ENCODE data around the gene CAD. TPM values are rescaled to one million over a fixed set of nuclear protein-coding genes. Genes with fewer than 3 reads are reported as not detected.

The CAD gene
- total RNA-seq, 1 donor from 2014 or later = 82.5 TPM

DNA sequence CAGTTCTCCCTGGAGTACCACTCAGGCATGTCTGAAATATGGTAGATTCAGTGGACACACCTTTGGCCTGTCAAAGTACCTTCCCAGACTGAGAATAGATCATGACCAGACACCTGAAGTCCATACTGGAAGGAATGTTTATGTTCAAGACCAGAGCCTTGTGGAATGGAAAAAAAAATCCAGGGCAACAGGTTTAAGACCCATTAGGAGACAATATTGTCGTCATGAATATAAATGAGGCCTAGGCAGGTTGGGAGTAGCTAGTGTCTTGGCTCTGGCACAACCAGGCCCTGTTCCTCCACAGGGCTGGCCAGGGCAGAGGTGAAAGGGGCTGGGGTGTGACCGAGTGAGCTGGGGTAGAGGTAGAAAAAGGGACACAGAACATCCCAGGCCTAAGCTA is 18.5 kb upstream of the CAD start:
- H3K36me3 Mint-ChIP-seq = peaks cover 12% of the 10 kb centered on the region
- H3K4me3 Mint-ChIP-seq = no peak overlapping the region
- DNase-seq (ENCODE audit: low spot score in 2 of 2, unreplicated experiment in 2 of 2) = no peak
- TF ChIP-seq, protein P1, sequence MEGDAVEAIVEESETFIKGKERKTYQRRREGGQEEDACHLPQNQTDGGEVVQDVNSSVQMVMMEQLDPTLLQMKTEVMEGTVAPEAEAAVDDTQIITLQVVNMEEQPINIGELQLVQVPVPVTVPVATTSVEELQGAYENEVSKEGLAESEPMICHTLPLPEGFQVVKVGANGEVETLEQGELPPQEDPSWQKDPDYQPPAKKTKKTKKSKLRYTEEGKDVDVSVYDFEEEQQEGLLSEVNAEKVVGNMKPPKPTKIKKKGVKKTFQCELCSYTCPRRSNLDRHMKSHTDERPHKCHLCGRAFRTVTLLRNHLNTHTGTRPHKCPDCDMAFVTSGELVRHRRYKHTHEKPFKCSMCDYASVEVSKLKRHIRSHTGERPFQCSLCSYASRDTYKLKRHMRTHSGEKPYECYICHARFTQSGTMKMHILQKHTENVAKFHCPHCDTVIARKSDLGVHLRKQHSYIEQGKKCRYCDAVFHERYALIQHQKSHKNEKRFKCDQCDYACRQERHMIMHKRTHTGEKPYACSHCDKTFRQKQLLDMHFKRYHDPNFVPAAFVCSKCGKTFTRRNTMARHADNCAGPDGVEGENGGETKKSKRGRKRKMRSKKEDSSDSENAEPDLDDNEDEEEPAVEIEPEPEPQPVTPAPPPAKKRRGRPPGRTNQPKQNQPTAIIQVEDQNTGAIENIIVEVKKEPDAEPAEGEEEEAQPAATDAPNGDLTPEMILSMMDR (IDR thresholded peaks at IDR 0.05; ENCODE audit: unreplicated experiment) = no peak
- peak overlapping the region; percentile 44 for H3K27ac Mint-ChIP-seq
- H3K4me1 Mint-ChIP-seq = no peaks in the 10 kb centered on the region
- H3K27me3 Mint-ChIP-seq (ENCODE audit: low read depth) = no peaks in the 10 kb centered on the region
- no peaks in the 10 kb centered on the region for H3K9me3 Mint-ChIP-seq

- TF ChIP-seq, protein P1 (IDR thresholded peaks at IDR 0.05; ENCODE audit: unreplicated experiment) = no peak
- no peak overlapping the region for H3K27ac Mint-ChIP-seq
- no peak for DNase-seq (ENCODE audit: low spot score in 2 of 2, unreplicated experiment in 2 of 2)
- H3K36me3 Mint-ChIP-seq = peaks cover 14% of the 10 kb centered on the region
- H3K9me3 Mint-ChIP-seq = no peaks in the 10 kb centered on the region
- H3K4me3 Mint-ChIP-seq = no peak overlapping the region
- no peaks in the 10 kb centered on the region for H3K27me3 Mint-ChIP-seq (ENCODE audit: low read depth)
- H3K4me1 Mint-ChIP-seq = no peaks in the 10 kb centered on the region
Observed at GRCh38 chr2:27199241-27199640, 17.9 kb upstream of the CAD start.

GRCh38 chr2:27201675-27202074 is 15.5 kb upstream of the CAD start:
- no peak overlapping the region for H3K27ac Mint-ChIP-seq
- H3K4me3 Mint-ChIP-seq = no peak overlapping the region
- no peaks in the 10 kb centered on the region for H3K4me1 Mint-ChIP-seq
- no peak for DNase-seq (ENCODE audit: low spot score in 2 of 2, unreplicated experiment in 2 of 2)
- no peaks in the 10 kb centered on the region for H3K9me3 Mint-ChIP-seq
- TF ChIP-seq, protein P1 (IDR thresholded peaks at IDR 0.05; ENCODE audit: unreplicated experiment) = no peak
- no peaks in the 10 kb centered on the region for H3K27me3 Mint-ChIP-seq (ENCODE audit: low read depth)
- H3K36me3 Mint-ChIP-seq = peaks cover 25% of the 10 kb centered on the region

DNA sequence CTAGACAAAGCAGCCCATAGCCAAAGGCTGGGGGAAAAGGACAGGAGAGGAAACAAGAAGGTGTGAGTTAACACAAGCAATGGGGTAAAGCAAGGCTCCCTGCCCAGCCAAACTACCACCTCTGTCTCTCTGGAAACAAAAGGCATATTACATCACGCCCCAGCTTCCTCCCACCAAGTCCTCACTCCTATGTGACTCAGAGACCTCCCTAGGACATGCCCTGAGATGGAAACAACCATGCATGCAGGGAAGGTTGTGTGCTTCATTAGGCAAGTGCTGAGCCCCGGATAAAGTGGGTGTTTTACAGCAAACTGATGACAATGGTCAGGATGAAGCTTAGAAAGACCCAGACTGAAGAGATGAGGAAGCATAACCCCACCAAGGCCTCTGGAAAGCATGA is 14.3 kb upstream of the CAD start:
- H3K4me1 Mint-ChIP-seq = no peaks in the 10 kb centered on the region
- no peak for DNase-seq (ENCODE audit: low spot score in 2 of 2, unreplicated experiment in 2 of 2)
- no peak overlapping the region for H3K27ac Mint-ChIP-seq
- H3K27me3 Mint-ChIP-seq (ENCODE audit: low read depth) = no peaks in the 10 kb centered on the region
- no peaks in the 10 kb centered on the region for H3K9me3 Mint-ChIP-seq
- TF ChIP-seq, protein P1 (IDR thresholded peaks at IDR 0.05; ENCODE audit: unreplicated experiment) = no peak
- H3K4me3 Mint-ChIP-seq = no peak overlapping the region
- H3K36me3 Mint-ChIP-seq = peaks cover 31% of the 10 kb centered on the region

GRCh38 chr2:27203741-27204140 is 13.4 kb upstream of the CAD start:
- no peak overlapping the region for H3K4me3 Mint-ChIP-seq
- H3K36me3 Mint-ChIP-seq = peaks cover 31% of the 10 kb centered on the region

More at GRCh38 chr2:27203741-27204140, 13.4 kb upstream of the CAD start:
- Mint-ChIP-seq H3K27me3 (ENCODE audit: low read depth) (no peaks in the 10 kb centered on the region), H3K4me1 (no peaks in the 10 kb centered on the region), H3K27ac (no peak overlapping the region), H3K9me3 (no peaks in the 10 kb centered on the region)
- DNase-seq (ENCODE audit: low spot score in 2 of 2, unreplicated experiment in 2 of 2) = no peak
- TF ChIP-seq, protein P1 (IDR thresholded peaks at IDR 0.05; ENCODE audit: unreplicated experiment) = no peak

All from mesothelial cell of epicardium (in vitro differentiated cells).